Activated T-helper 1 cell treated with anti-CD3 and anti-CD28 coated beads, Interleukin-12 subunit alpha, Interleukin-12 subunit beta, Interleukin-2, Interleukin-4 antibody, amounts not matched to agents 30 ng/mL and 10 ng/mL and 1 ng/mL, durations not matched to agents 14 hours and 24 hours and 36 hours (primary cell): ENCODE measurements around the gene TMIGD2. TPM values are rescaled to one million over a fixed set of nuclear protein-coding genes. Genes with fewer than 3 reads are reported as not detected.
A peak's percentile ranks its signal among the peaks of the same experiment; 100 is the strongest.
"Not testable (repeated sequence)": the region's sequence is repeated elsewhere in the genome, so short reads cannot be mapped to it uniquely, and the experiment has no call there.

ENCODE experiments used
- DNase-seq: peaks from one replicate; pipeline ENCODE4 v3.0.0; 2021; ENCODE audit warnings: low spot score
- H3K27ac Mint-ChIP-seq: one replicate; pipeline ENCODE4 v1.8.0; 2021; ENCODE audit warnings: mild to moderate bottlenecking, mixed read lengths
- H3K27me3 Mint-ChIP-seq: one replicate; pipeline ENCODE4 v1.8.0; 2022; ENCODE audit warnings: mild to moderate bottlenecking, moderate library complexity, mixed read lengths; ENCODE audit not compliant: insufficient read depth
- H3K36me3 Mint-ChIP-seq: one replicate; pipeline ENCODE4 v1.8.0; 2021; ENCODE audit warnings: low read depth, mixed read lengths
- H3K4me1 Mint-ChIP-seq: one replicate; pipeline ENCODE4 v1.8.0; 2021; ENCODE audit warnings: low read depth, mixed read lengths
- H3K4me3 Mint-ChIP-seq: one replicate; pipeline ENCODE4 v1.8.0; 2021; ENCODE audit warnings: mild to moderate bottlenecking, moderate library complexity, mixed read lengths
- H3K9me3 Mint-ChIP-seq: one replicate; pipeline ENCODE4 v1.8.0; 2021; ENCODE audit warnings: mixed read lengths
- intact Hi-C: fragments of 100-400 bp; cut with micrococcal nuclease; formaldehyde crosslinking; loops from one replicate; pipeline ENCODE4 v1.15.1; 2024
- total RNA-seq: library from RNA; stranded (reverse); gene quantifications from 2 replicates; pipeline ENCODE4 v1.2.3, GENCODE V29; 2022

Gene TMIGD2
- total RNA-seq, 1 donor from 2014 or later: 11.0 TPM

- no peak for DNase-seq
- intact Hi-C loops: loop anchor here (5.0 kb wide), 1 partner anchor 34 kb away; no protein-coding TSS in a partner anchor
Measured at GRCh38 chr19:4301590-4302242, 473 bp downstream of the TMIGD2 start.

GRCh38 chr19:4300589-4300988 lies 1.6 kb downstream of the TMIGD2 start:
- no peak for DNase-seq
- H3K27ac Mint-ChIP-seq: peak overlapping the region; percentile 41
- H3K36me3 Mint-ChIP-seq: no peaks in the 10 kb centered on the region
- H3K4me1 Mint-ChIP-seq: peaks cover 45% of the 10 kb centered on the region
- H3K27me3 Mint-ChIP-seq: no peaks in the 10 kb centered on the region
- peak overlapping the region; percentile 69 for H3K4me3 Mint-ChIP-seq
- intact Hi-C loops: loop anchor here (5.0 kb wide), 1 partner anchor 33 kb away; no protein-coding TSS in a partner anchor
- H3K9me3 Mint-ChIP-seq: no peaks in the 10 kb centered on the region

More at GRCh38 chr19:4301590-4302242, 473 bp downstream of the TMIGD2 start:
- no peaks in the 10 kb centered on the region for H3K27me3 Mint-ChIP-seq
- H3K27ac Mint-ChIP-seq: peak overlapping the region; percentile 86
- peaks cover 45% of the 10 kb centered on the region for H3K4me1 Mint-ChIP-seq
- H3K4me3 Mint-ChIP-seq: peak overlapping the region; percentile 84
- peaks cover 2% of the 10 kb centered on the region for H3K36me3 Mint-ChIP-seq
- no peaks in the 10 kb centered on the region for H3K9me3 Mint-ChIP-seq

- Mint-ChIP-seq H3K9me3 (no peaks in the 10 kb centered on the region), H3K27ac (peak overlapping the region; percentile 73), H3K4me1 (peaks cover 41% of the 10 kb centered on the region), H3K27me3 (no peaks in the 10 kb centered on the region), H3K36me3 (no peaks in the 10 kb centered on the region), H3K4me3 (peak overlapping the region; percentile 46)
- DNase-seq: no peak
- intact Hi-C loops: no loop called here
Measured at GRCh38 chr19:4298810-4299550, 3.2 kb downstream of the TMIGD2 start.

GRCh38 chr19:4297901-4298809 lies 4.0 kb downstream of the TMIGD2 start:
- Mint-ChIP-seq H3K9me3 (no peaks in the 10 kb centered on the region), H3K27ac (peak overlapping the region; percentile 73), H3K4me1 (peaks cover 36% of the 10 kb centered on the region), H3K36me3 (no peaks in the 10 kb centered on the region), H3K27me3 (no peaks in the 10 kb centered on the region), H3K4me3 (no peak overlapping the region)
- DNase-seq: peak; percentile 4
- intact Hi-C loops: no loop called here

GRCh38 chr19:4295972-4296771 lies 6.0 kb downstream of the TMIGD2 start:
- no peak overlapping the region for H3K27ac Mint-ChIP-seq
- no peaks in the 10 kb centered on the region for H3K36me3 Mint-ChIP-seq
- no peak overlapping the region for H3K4me3 Mint-ChIP-seq
- intact Hi-C loops: no loop called here
- peaks cover 18% of the 10 kb centered on the region for H3K4me1 Mint-ChIP-seq
- H3K9me3 Mint-ChIP-seq: no peaks in the 10 kb centered on the region
- no peak for DNase-seq
- no peaks in the 10 kb centered on the region for H3K27me3 Mint-ChIP-seq

GRCh38 chr19:4294389-4294788 lies 7.8 kb downstream of the TMIGD2 start:
- Mint-ChIP-seq H3K27ac (no peak overlapping the region), H3K27me3 (no peaks in the 10 kb centered on the region), H3K4me3 (no peak overlapping the region), H3K9me3 (no peaks in the 10 kb centered on the region), H3K4me1 (peaks cover 13% of the 10 kb centered on the region), H3K36me3 (no peaks in the 10 kb centered on the region)
- DNase-seq: no peak
- intact Hi-C loops: no loop called here

GRCh38 chr19:4292515-4292914 lies 9.7 kb downstream of the TMIGD2 start:
- no peaks in the 10 kb centered on the region for H3K36me3 Mint-ChIP-seq
- no peak overlapping the region for H3K27ac Mint-ChIP-seq
- H3K4me1 Mint-ChIP-seq: no peaks in the 10 kb centered on the region
- H3K4me3 Mint-ChIP-seq: no peak overlapping the region
- DNase-seq: no peak
- H3K9me3 Mint-ChIP-seq: no peaks in the 10 kb centered on the region
- H3K27me3 Mint-ChIP-seq: no peaks in the 10 kb centered on the region
- intact Hi-C loops: no loop called here

GRCh38 chr19:4291184-4291732 lies 10.9 kb downstream of the TMIGD2 start:
- no peaks in the 10 kb centered on the region for H3K36me3 Mint-ChIP-seq
- no peaks in the 10 kb centered on the region for H3K4me1 Mint-ChIP-seq
- H3K27ac Mint-ChIP-seq: no peak overlapping the region
- intact Hi-C loops: no loop called here
- no peaks in the 10 kb centered on the region for H3K27me3 Mint-ChIP-seq
- H3K4me3 Mint-ChIP-seq: no peak overlapping the region
- DNase-seq: no peak
- H3K9me3 Mint-ChIP-seq: no peaks in the 10 kb centered on the region

GRCh38 chr19:4288091-4288777 lies 14.0 kb downstream of the TMIGD2 start:
- H3K27ac Mint-ChIP-seq: no peak overlapping the region
- H3K9me3 Mint-ChIP-seq: no peaks in the 10 kb centered on the region
- intact Hi-C loops: no loop called here
- H3K4me1 Mint-ChIP-seq: no peaks in the 10 kb centered on the region
- DNase-seq: no peak
- no peaks in the 10 kb centered on the region for H3K27me3 Mint-ChIP-seq
- no peaks in the 10 kb centered on the region for H3K36me3 Mint-ChIP-seq
- no peak overlapping the region for H3K4me3 Mint-ChIP-seq

- H3K27ac Mint-ChIP-seq, H3K36me3 Mint-ChIP-seq, intact Hi-C loops: not testable (repeated sequence)
Measured at GRCh38 chr19:4286141-4286540, 16.0 kb downstream of the TMIGD2 start.

GRCh38 chr19:4284974-4285373 lies 17.2 kb downstream of the TMIGD2 start:
- intact Hi-C loops: no loop called here
- Mint-ChIP-seq H3K4me3 (no peak overlapping the region), H3K36me3 (no peaks in the 10 kb centered on the region), H3K4me1 (no peaks in the 10 kb centered on the region), H3K27ac (no peak overlapping the region), H3K27me3 (peaks cover 15% of the 10 kb centered on the region), H3K9me3 (no peaks in the 10 kb centered on the region)
- DNase-seq: no peak

More at GRCh38 chr19:4286141-4286540, 16.0 kb downstream of the TMIGD2 start:
- H3K9me3 Mint-ChIP-seq, H3K4me1 Mint-ChIP-seq, DNase-seq, H3K27me3 Mint-ChIP-seq, H3K4me3 Mint-ChIP-seq: not testable (repeated sequence)
